ENCODE results near the gene SMG9. TPM values are rescaled to one million over a fixed set of nuclear protein-coding genes. Genes with fewer than 3 reads are reported as not detected.

The SMG9 gene
- total and polyA plus RNA-seq, 4 donors = 5.4 to 8.9 (median 5.8) TPM

DNA sequence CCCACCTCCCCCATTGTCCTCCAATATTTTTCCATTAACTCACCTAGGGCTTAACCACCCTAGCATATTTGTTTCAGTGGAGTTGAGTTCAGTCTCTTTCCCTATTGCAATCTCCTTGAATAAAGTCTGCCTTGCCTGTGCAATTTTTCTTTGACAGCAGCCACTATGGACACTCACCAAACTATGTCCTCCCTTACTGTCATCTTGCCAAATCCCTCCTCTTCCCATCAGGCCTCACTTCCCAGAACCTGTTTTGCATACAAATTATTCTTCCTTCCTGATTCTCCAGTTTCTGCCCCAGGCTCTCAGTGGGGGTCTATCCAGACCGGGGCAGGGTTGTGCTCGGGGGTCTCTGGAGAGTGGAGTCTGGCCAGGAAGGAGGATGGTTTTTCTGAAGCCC, 49.7 kb upstream of the SMG9 start:
- Histone ChIP-seq H3K36me3 (ENCODE audit: control insufficient read depth in 4 of 4, insufficient read depth in 3 of 4, low read depth in 1 of 4, low read length in 3 of 4) (no peaks in the 10 kb centered on the region), H3K27me3 (ENCODE audit: control insufficient read depth in 4 of 4, insufficient read depth in 4 of 4, low read length in 3 of 4) (no peaks in the 10 kb centered on the region), H3K9ac (ENCODE audit: low read depth in 1 of 2, low read length in 2 of 2) (no peak overlapping the region), H3K4me3 (ENCODE audit: low read depth in 1 of 3, low read length in 3 of 3) (no peak overlapping the region), H3K4me1 (ENCODE audit: control insufficient read depth in 4 of 4, insufficient read depth in 4 of 4, low read length in 3 of 4) (no peaks in the 10 kb centered on the region), H3K27ac (ENCODE audit: low read depth in 1 of 2, low read length in 2 of 2) (no peak overlapping the region), H3K9me3 (ENCODE audit: control insufficient read depth in 4 of 4, low read length in 3 of 4) (peaks cover 0 to 3% (median 1%) of the 10 kb centered on the region in 4 donors)
- 33% methylated on average over 2 of the region's 2 CpGs for WGBS
- TF ChIP-seq, protein P1, sequence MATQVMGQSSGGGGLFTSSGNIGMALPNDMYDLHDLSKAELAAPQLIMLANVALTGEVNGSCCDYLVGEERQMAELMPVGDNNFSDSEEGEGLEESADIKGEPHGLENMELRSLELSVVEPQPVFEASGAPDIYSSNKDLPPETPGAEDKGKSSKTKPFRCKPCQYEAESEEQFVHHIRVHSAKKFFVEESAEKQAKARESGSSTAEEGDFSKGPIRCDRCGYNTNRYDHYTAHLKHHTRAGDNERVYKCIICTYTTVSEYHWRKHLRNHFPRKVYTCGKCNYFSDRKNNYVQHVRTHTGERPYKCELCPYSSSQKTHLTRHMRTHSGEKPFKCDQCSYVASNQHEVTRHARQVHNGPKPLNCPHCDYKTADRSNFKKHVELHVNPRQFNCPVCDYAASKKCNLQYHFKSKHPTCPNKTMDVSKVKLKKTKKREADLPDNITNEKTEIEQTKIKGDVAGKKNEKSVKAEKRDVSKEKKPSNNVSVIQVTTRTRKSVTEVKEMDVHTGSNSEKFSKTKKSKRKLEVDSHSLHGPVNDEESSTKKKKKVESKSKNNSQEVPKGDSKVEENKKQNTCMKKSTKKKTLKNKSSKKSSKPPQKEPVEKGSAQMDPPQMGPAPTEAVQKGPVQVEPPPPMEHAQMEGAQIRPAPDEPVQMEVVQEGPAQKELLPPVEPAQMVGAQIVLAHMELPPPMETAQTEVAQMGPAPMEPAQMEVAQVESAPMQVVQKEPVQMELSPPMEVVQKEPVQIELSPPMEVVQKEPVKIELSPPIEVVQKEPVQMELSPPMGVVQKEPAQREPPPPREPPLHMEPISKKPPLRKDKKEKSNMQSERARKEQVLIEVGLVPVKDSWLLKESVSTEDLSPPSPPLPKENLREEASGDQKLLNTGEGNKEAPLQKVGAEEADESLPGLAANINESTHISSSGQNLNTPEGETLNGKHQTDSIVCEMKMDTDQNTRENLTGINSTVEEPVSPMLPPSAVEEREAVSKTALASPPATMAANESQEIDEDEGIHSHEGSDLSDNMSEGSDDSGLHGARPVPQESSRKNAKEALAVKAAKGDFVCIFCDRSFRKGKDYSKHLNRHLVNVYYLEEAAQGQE (IDR thresholded peaks at IDR 0.05) = no peak
- no peak for TF ChIP-seq JUND (IDR thresholded peaks at IDR 0.05)
- TF ChIP-seq HNF4A (conservative IDR thresholded peaks at IDR 0.05) = no peak
- TF ChIP-seq, protein P2, sequence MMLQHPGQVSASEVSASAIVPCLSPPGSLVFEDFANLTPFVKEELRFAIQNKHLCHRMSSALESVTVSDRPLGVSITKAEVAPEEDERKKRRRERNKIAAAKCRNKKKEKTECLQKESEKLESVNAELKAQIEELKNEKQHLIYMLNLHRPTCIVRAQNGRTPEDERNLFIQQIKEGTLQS (IDR thresholded peaks at IDR 0.05) = no peak
- TF ChIP-seq RXRA (IDR thresholded peaks at IDR 0.05) = no peak
- TF ChIP-seq GABPA (IDR thresholded peaks at IDR 0.05 in 1 of 2, conservative IDR thresholded peaks at IDR 0.05 in 1 of 2) = no peak
- TF ChIP-seq, protein P3, sequence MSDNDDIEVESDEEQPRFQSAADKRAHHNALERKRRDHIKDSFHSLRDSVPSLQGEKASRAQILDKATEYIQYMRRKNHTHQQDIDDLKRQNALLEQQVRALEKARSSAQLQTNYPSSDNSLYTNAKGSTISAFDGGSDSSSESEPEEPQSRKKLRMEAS (IDR thresholded peaks at IDR 0.05) = no peak
- TF ChIP-seq YY1 (IDR thresholded peaks at IDR 0.05) = no peak
- TF ChIP-seq, protein P4, sequence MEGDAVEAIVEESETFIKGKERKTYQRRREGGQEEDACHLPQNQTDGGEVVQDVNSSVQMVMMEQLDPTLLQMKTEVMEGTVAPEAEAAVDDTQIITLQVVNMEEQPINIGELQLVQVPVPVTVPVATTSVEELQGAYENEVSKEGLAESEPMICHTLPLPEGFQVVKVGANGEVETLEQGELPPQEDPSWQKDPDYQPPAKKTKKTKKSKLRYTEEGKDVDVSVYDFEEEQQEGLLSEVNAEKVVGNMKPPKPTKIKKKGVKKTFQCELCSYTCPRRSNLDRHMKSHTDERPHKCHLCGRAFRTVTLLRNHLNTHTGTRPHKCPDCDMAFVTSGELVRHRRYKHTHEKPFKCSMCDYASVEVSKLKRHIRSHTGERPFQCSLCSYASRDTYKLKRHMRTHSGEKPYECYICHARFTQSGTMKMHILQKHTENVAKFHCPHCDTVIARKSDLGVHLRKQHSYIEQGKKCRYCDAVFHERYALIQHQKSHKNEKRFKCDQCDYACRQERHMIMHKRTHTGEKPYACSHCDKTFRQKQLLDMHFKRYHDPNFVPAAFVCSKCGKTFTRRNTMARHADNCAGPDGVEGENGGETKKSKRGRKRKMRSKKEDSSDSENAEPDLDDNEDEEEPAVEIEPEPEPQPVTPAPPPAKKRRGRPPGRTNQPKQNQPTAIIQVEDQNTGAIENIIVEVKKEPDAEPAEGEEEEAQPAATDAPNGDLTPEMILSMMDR (IDR thresholded peaks at IDR 0.05; ENCODE audit: low read depth, low read length, missing input control) = no peak
- TF ChIP-seq RAD21 (IDR thresholded peaks at IDR 0.05) = no peak
- TF ChIP-seq SP1 (IDR thresholded peaks at IDR 0.05) = no peak
- TF ChIP-seq TAF1 (conservative IDR thresholded peaks at IDR 0.05) = no peak
- TF ChIP-seq NR2F2 (IDR thresholded peaks at IDR 0.05) = no peak
- no peak for TF ChIP-seq HNF4G (IDR thresholded peaks at IDR 0.05)
- TF ChIP-seq, protein P5, sequence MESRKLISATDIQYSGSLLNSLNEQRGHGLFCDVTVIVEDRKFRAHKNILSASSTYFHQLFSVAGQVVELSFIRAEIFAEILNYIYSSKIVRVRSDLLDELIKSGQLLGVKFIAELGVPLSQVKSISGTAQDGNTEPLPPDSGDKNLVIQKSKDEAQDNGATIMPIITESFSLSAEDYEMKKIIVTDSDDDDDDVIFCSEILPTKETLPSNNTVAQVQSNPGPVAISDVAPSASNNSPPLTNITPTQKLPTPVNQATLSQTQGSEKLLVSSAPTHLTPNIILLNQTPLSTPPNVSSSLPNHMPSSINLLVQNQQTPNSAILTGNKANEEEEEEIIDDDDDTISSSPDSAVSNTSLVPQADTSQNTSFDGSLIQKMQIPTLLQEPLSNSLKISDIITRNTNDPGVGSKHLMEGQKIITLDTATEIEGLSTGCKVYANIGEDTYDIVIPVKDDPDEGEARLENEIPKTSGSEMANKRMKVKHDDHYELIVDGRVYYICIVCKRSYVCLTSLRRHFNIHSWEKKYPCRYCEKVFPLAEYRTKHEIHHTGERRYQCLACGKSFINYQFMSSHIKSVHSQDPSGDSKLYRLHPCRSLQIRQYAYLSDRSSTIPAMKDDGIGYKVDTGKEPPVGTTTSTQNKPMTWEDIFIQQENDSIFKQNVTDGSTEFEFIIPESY (IDR thresholded peaks at IDR 0.05) = no peak
- no peak for TF ChIP-seq FOXA1 (IDR thresholded peaks at IDR 0.05)
- no peak for TF ChIP-seq FOXA2 (IDR thresholded peaks at IDR 0.05)
- no peak for TF ChIP-seq EGR1 (IDR thresholded peaks at IDR 0.05; ENCODE audit: low read depth in 2 of 2)
- no peak for DNase-seq (ENCODE audit: low spot score)
